Stimulated activated CD8-positive, alpha-beta memory T cell treated with anti-CD3 and anti-CD28 coated beads, Interleukin-12 subunit alpha, Interleukin-12 subunit beta, amount 100 ng/mL, for 24 hours (primary cell): ENCODE data around the gene ACY1.

Experiments used
- DNase-seq: peaks from one replicate; pipeline ENCODE4 v3.0.0-alpha.2; 2020; ENCODE audit errors: extremely low read depth

The ACY1 gene

GRCh38 chr3:51945926-51946705 is 37.2 kb upstream of the ACY1 start:
- no peak for DNase-seq

- no peak for DNase-seq
These were observed 36.5 kb upstream of the ACY1 start for GRCh38 chr3:51946796-51947195.

GRCh38 chr3:51947215-51947900 is 36.0 kb upstream of the ACY1 start:
- no peak for DNase-seq

GRCh38 chr3:51948016-51948580 is 35.2 kb upstream of the ACY1 start:
- DNase-seq: no peak

GRCh38 chr3:51949121-51949520 is 34.2 kb upstream of the ACY1 start:
- no peak for DNase-seq

- no peak for DNase-seq
These were observed 32.4 kb upstream of the ACY1 start for GRCh38 chr3:51950899-51951298.

- no peak for DNase-seq
These were observed 29.9 kb upstream of the ACY1 start for GRCh38 chr3:51953445-51953844.

- DNase-seq: no peak
These were observed 29.2 kb upstream of the ACY1 start for GRCh38 chr3:51954105-51954504.

- no peak for DNase-seq
These were observed 28.6 kb upstream of the ACY1 start for GRCh38 chr3:51954713-51955112.

GRCh38 chr3:51955175-51955892 is 28.0 kb upstream of the ACY1 start, which contains the start of gene GPR62:
GPR62 (plus strand) TSS chr3:51955381; CDS start chr3:51955653, 272 bp downstream.
- DNase-seq: no peak

- no peak for DNase-seq
These were observed 27.2 kb upstream of the ACY1 start for GRCh38 chr3:51955893-51956770.

- no peak for DNase-seq
These were observed 25.7 kb upstream of the ACY1 start for GRCh38 chr3:51957520-51958205.

GRCh38 chr3:51958603-51959521 is 24.5 kb upstream of the ACY1 start:
- no peak for DNase-seq

- no peak for DNase-seq
These were observed 23.7 kb upstream of the ACY1 start for GRCh38 chr3:51959651-51960050.

GRCh38 chr3:51960386-51960785 is 22.9 kb upstream of the ACY1 start:
- DNase-seq: no peak

- DNase-seq: no peak
These were observed 22.3 kb upstream of the ACY1 start for GRCh38 chr3:51961011-51961410.

GRCh38 chr3:51961602-51962569 is 21.4 kb upstream of the ACY1 start:
- no peak for DNase-seq

GRCh38 chr3:51962854-51963530 is 20.3 kb upstream of the ACY1 start:
- DNase-seq: no peak
